Dendritic cell treated with granulocyte-macrophage colony-stimulating factor and Interleukin-4, amounts not matched to agents 40 ng/mL and 50 ng/mL, for 4 days (primary cell): ENCODE measurements around the gene LRRC8C.
"Not testable (repeated sequence)": the region's sequence is repeated elsewhere in the genome, so short reads cannot be mapped to it uniquely, and the experiment has no call there.

Experiments used
- H3K27ac Mint-ChIP-seq: one replicate; pipeline ENCODE4 v1.8.0; 2022; ENCODE audit warnings: mild to moderate bottlenecking, mixed read lengths
- H3K27me3 Mint-ChIP-seq: one replicate; pipeline ENCODE4 v1.8.0; 2022; ENCODE audit warnings: mild to moderate bottlenecking, mixed read lengths
- H3K36me3 Mint-ChIP-seq: one replicate; pipeline ENCODE4 v1.8.0; 2022; ENCODE audit warnings: low read depth, mixed read lengths
- H3K4me1 Mint-ChIP-seq: one replicate; pipeline ENCODE4 v1.8.0; 2022; ENCODE audit warnings: low read depth, mixed read lengths
- H3K4me3 Mint-ChIP-seq: one replicate; pipeline ENCODE4 v1.8.0; 2022; ENCODE audit warnings: mild to moderate bottlenecking, moderate library complexity, mixed read lengths
- H3K9me3 Mint-ChIP-seq: one replicate; pipeline ENCODE4 v1.8.0; 2022; ENCODE audit warnings: mixed read lengths
- intact Hi-C: fragments of 100-400 bp; cut with micrococcal nuclease; formaldehyde crosslinking; loops from one replicate; pipeline ENCODE4 v1.15.0; 2022

Gene LRRC8C

GRCh38 chr1:89702520-89703045 lies 69.7 kb downstream of the LRRC8C start:
- Mint-ChIP-seq H3K27me3 (no peaks in the 10 kb centered on the region), H3K4me1 (peaks cover 54% of the 10 kb centered on the region), H3K27ac (no peak overlapping the region), H3K36me3 (peaks cover 50% of the 10 kb centered on the region), H3K9me3 (no peaks in the 10 kb centered on the region), H3K4me3 (no peak overlapping the region)
- intact Hi-C loops, result no loop called here

GRCh38 chr1:89703469-89703868 lies 70.5 kb downstream of the LRRC8C start:
- Mint-ChIP-seq H3K27ac (no peak overlapping the region), H3K9me3 (no peaks in the 10 kb centered on the region), H3K4me1 (peaks cover 56% of the 10 kb centered on the region), H3K27me3 (no peaks in the 10 kb centered on the region), H3K36me3 (peaks cover 57% of the 10 kb centered on the region), H3K4me3 (no peak overlapping the region)
- intact Hi-C loops, result no loop called here

- Mint-ChIP-seq H3K4me1 (peaks cover 56% of the 10 kb centered on the region), H3K36me3 (peaks cover 57% of the 10 kb centered on the region), H3K9me3 (no peaks in the 10 kb centered on the region), H3K4me3 (no peak overlapping the region), H3K27ac (no peak overlapping the region), H3K27me3 (no peaks in the 10 kb centered on the region)
- intact Hi-C loops, result no loop called here
These were observed 71.1 kb downstream of the LRRC8C start for GRCh38 chr1:89704014-89704413.

- intact Hi-C loops, result loop anchor here (5.0 kb wide), 1 partner anchor 33 kb away; no protein-coding TSS in a partner anchor
- H3K4me1 Mint-ChIP-seq, result peaks cover 54% of the 10 kb centered on the region
These were observed 72.0 kb downstream of the LRRC8C start for GRCh38 chr1:89704885-89705284.

GRCh38 chr1:89705901-89706699 lies 73.2 kb downstream of the LRRC8C start:
- intact Hi-C loops, result loop anchor here (5.0 kb wide), 1 partner anchor 34 kb away; no protein-coding TSS in a partner anchor
- Mint-ChIP-seq H3K9me3 (no peaks in the 10 kb centered on the region), H3K36me3 (peaks cover 65% of the 10 kb centered on the region), H3K27me3 (no peaks in the 10 kb centered on the region), H3K27ac (peak overlapping the region; percentile 82), H3K4me1 (peaks cover 45% of the 10 kb centered on the region), H3K4me3 (peak overlapping the region; percentile 26)

More at GRCh38 chr1:89704885-89705284, 72.0 kb downstream of the LRRC8C start:
- H3K9me3 Mint-ChIP-seq, H3K27me3 Mint-ChIP-seq, H3K4me3 Mint-ChIP-seq, H3K27ac Mint-ChIP-seq: not testable (repeated sequence)
- peaks cover 63% of the 10 kb centered on the region for H3K36me3 Mint-ChIP-seq

- peaks cover 65% of the 10 kb centered on the region for H3K36me3 Mint-ChIP-seq
- no peaks in the 10 kb centered on the region for H3K9me3 Mint-ChIP-seq
- H3K4me3 Mint-ChIP-seq, result peak overlapping the region; percentile 26
- H3K27me3 Mint-ChIP-seq, result no peaks in the 10 kb centered on the region
- peaks cover 43% of the 10 kb centered on the region for H3K4me1 Mint-ChIP-seq
- intact Hi-C loops, result loop anchor here (5.0 kb wide), 1 partner anchor 34 kb away; no protein-coding TSS in a partner anchor
- peak overlapping the region; percentile 82 for H3K27ac Mint-ChIP-seq
These were observed 73.7 kb downstream of the LRRC8C start for GRCh38 chr1:89706700-89707012.

GRCh38 chr1:89708751-89709375 lies 75.9 kb downstream of the LRRC8C start:
- peak overlapping the region; percentile 82 for H3K27ac Mint-ChIP-seq
- intact Hi-C loops, result loop anchor here (5.0 kb wide), 1 partner anchor 37 kb away; no protein-coding TSS in a partner anchor
- no peaks in the 10 kb centered on the region for H3K9me3 Mint-ChIP-seq
- peaks cover 72% of the 10 kb centered on the region for H3K36me3 Mint-ChIP-seq
- H3K4me1 Mint-ChIP-seq, result peaks cover 38% of the 10 kb centered on the region
- H3K4me3 Mint-ChIP-seq, result no peak overlapping the region
- no peaks in the 10 kb centered on the region for H3K27me3 Mint-ChIP-seq

- Mint-ChIP-seq H3K27ac (peak overlapping the region; percentile 82), H3K4me1 (peaks cover 48% of the 10 kb centered on the region), H3K27me3 (no peaks in the 10 kb centered on the region), H3K36me3 (peaks cover 80% of the 10 kb centered on the region), H3K4me3 (no peak overlapping the region), H3K9me3 (no peaks in the 10 kb centered on the region)
- intact Hi-C loops, result no loop called here
These were observed 77.7 kb downstream of the LRRC8C start for GRCh38 chr1:89710498-89711139.

GRCh38 chr1:89711140-89711778 lies 78.3 kb downstream of the LRRC8C start:
- H3K27me3 Mint-ChIP-seq, result no peaks in the 10 kb centered on the region
- H3K36me3 Mint-ChIP-seq, result peaks cover 80% of the 10 kb centered on the region
- no peaks in the 10 kb centered on the region for H3K9me3 Mint-ChIP-seq
- intact Hi-C loops, result no loop called here
- no peak overlapping the region for H3K4me3 Mint-ChIP-seq
- H3K4me1 Mint-ChIP-seq, result peaks cover 48% of the 10 kb centered on the region
- no peak overlapping the region for H3K27ac Mint-ChIP-seq

GRCh38 chr1:89712420-89712819 lies 79.5 kb downstream of the LRRC8C start:
- H3K4me1 Mint-ChIP-seq, result peaks cover 43% of the 10 kb centered on the region
- no peak overlapping the region for H3K27ac Mint-ChIP-seq
- H3K4me3 Mint-ChIP-seq, result no peak overlapping the region
- H3K9me3 Mint-ChIP-seq, result no peaks in the 10 kb centered on the region
- intact Hi-C loops, result no loop called here
- H3K27me3 Mint-ChIP-seq, result no peaks in the 10 kb centered on the region
- H3K36me3 Mint-ChIP-seq, result peaks cover 80% of the 10 kb centered on the region

- Mint-ChIP-seq H3K4me3 (no peak overlapping the region), H3K36me3 (peaks cover 60% of the 10 kb centered on the region), H3K9me3 (no peaks in the 10 kb centered on the region), H3K27me3 (no peaks in the 10 kb centered on the region), H3K27ac (no peak overlapping the region), H3K4me1 (peaks cover 44% of the 10 kb centered on the region)
- intact Hi-C loops, result no loop called here
These were observed 82.8 kb downstream of the LRRC8C start for GRCh38 chr1:89715677-89716076.

GRCh38 chr1:89719502-89720306 lies 86.8 kb downstream of the LRRC8C start:
- intact Hi-C loops, result no loop called here
- H3K4me3 Mint-ChIP-seq, result peak overlapping the region; percentile 17
- H3K27me3 Mint-ChIP-seq, result no peaks in the 10 kb centered on the region
- peaks cover 64% of the 10 kb centered on the region for H3K4me1 Mint-ChIP-seq
- H3K27ac Mint-ChIP-seq, result peak overlapping the region; percentile 90
- H3K36me3 Mint-ChIP-seq, result peaks cover 20% of the 10 kb centered on the region
- H3K9me3 Mint-ChIP-seq, result no peaks in the 10 kb centered on the region

GRCh38 chr1:89720839-89721238 lies 87.9 kb downstream of the LRRC8C start:
- Mint-ChIP-seq H3K4me1 (peaks cover 69% of the 10 kb centered on the region), H3K4me3 (no peak overlapping the region), H3K27me3 (no peaks in the 10 kb centered on the region), H3K36me3 (peaks cover 17% of the 10 kb centered on the region), H3K27ac (peak overlapping the region; percentile 90), H3K9me3 (no peaks in the 10 kb centered on the region)
- intact Hi-C loops, result no loop called here
